Smooth muscle cell of the brain vasculature (primary cell): ENCODE results near the gene ZNF814.
"Not testable (repeated sequence)": the region's sequence is repeated elsewhere in the genome, so short reads cannot be mapped to it uniquely, and the experiment has no call there.

Source experiments
- DNase-seq: peaks from one replicate; pipeline ENCODE4 v3.0.0-alpha.2; 2012; ENCODE audit warnings: low read depth, low spot score

ZNF814 gene

GRCh38 chr19:57862351-57862750, 26.5 kb downstream of the ZNF814 start:
- not testable (repeated sequence) for DNase-seq

- DNase-seq = not testable (repeated sequence)
Observed at GRCh38 chr19:57854117-57854516, 34.7 kb downstream of the ZNF814 start.

GRCh38 chr19:57851812-57852603, 36.8 kb downstream of the ZNF814 start:
- DNase-seq = not testable (repeated sequence)

- DNase-seq = no peak
Observed at GRCh38 chr19:57850553-57851017, 38.3 kb downstream of the ZNF814 start.

DNA sequence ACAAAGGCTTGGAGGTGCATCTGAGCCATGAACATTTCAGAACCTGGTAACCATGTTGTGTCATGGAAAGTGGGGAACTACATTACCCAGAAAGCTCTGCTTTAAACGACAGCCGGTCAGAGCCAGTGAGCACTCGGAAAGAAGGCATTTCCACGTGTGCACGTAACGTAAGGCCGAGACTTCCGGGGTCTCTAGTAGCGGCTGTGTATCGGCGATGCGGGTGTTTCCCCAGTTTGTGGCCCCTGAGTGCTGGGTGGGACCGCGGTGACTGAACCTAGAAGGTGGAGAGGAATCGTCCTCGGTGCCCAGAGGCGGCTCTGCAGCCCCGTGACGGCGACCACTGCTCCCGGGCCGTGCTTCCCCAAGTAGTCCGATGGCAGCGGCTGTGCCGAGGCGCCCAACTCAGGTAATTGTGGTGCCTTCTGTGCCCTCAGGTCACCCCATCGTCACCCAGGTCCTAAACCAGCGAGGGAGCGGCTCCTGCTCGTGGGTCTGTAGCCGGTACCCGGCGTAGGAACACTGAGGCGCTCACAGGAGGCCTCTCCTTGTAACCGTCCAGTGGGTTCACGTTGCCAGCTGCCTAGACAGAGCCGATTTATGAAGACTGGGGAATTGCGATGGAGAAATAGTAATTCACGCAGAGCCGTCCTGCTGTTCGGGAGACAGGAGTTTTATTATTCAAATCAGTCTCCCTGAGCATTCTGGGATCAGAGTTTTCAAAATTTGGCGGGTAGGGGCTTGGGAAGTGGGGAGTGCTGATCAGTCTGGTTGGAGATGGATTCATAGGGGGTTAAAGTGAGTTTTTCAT, 39.0 kb downstream of the ZNF814 start, which contains the start of gene ZNF587:
Gene ZNF587, plus strand, starts transcription at position 194 of the 808 bp plus-strand sequence. Its CDS starts 180 bp downstream, at position 374.
- peak; percentile 37 for DNase-seq

GRCh38 chr19:57849162-57849665, 39.6 kb downstream of the ZNF814 start:
- not testable (repeated sequence) for DNase-seq

DNA sequence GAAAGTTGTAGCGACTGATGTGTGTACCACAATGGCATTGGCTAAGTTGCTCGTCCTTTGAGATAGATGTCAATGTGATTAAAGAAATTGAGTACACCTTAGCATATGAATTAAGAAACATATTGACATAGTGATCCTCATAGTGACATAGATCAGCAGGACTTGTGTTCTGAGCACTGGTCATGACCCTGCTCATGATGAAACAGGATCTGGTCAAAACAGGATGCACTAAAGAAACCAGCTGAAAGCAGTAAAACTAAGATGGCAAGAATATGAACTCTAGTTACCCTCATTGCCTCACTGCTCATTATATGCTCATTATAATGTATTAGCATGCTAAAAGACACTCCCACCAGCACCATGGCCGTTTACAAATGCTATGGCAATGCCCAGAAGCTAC, 41.7 kb downstream of the ZNF814 start:
- DNase-seq = not testable (repeated sequence)

DNA sequence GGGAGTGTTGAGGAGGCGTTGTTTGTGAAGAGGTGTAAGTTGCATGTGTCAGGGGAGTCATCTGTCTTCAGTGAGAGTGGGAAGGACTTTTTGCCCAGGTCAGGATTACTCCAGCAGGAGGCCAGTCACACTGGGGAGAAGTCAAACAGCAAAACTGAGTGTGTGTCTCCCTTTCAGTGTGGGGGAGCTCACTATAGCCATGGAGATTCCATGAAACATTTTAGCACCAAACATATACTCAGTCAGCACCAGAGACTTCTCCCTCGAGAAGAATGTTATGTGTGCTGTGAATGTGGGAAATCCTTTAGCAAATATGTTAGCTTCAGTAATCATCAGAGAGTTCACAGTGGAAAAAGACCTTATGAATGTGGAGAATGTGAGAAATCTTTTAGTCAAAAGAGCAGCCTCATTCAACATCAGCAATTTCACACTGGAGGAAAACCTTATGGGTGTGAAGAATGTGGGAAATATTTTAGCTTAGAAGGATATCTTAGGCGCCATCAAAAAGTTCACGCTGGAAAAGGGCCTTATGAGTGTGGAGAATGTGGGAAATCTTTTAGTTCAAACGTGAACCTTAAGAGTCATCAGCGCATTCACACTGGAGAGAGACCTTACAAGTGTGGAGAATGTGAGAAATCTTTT, 47.6 kb downstream of the ZNF814 start:
- DNase-seq = no peak

- not testable (repeated sequence) for DNase-seq
Observed at GRCh38 chr19:57838622-57839191, 50.1 kb downstream of the ZNF814 start.

DNA sequence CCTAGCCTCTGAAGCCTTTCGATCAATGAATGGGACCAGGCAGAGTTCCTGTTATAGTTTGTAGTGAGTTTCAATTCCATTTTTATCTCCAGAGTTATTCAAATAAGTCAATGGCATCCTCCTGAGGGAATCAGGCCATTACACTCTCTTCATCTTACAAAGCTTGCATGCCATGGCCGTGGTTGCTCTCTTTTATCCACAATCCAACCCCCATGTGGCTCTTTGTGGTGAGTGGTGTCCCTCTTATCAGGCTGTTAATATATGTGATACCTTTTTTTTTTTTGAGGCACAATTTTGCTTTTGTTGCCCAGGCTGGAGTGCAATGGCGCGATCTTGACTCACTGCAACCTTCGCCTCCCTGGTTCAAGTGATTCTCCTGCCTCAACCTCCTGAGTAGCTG, 51.8 kb downstream of the ZNF814 start:
- not testable (repeated sequence) for DNase-seq

DNA sequence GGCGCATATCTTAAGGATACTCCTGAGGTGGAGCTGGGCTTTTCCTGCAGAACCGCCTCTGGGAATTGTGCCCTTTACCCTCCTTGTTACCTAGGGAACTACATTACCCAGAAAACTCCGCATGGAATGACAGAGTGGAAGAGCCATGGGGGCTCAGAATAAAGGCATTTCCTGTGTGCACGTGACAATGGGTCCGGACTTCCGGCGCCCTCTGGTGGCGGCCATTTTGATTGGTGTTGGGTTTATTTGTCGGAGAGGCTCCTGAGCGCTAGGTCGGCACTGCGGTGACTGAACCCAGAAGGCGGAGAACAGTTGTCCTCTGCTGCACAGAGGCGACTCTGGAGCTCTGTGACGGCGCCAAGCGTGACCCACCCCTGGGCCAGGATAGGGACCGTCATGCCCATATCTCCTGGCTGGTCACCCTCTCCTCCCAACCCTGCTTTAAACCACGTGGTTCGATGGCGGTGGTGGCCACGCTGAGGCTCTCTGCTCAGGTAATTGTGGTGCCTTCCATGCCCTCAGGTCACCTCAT, 58.7 kb downstream of the ZNF814 start, which contains the start of gene ZNF587B:
Gene ZNF587B, plus strand, starts transcription at position 229 of the 532 bp plus-strand sequence. Its CDS starts 230 bp downstream, at position 459.
- DNase-seq = peak; percentile 45

- DNase-seq = no peak
Observed at GRCh38 chr19:57829316-57829715, 59.5 kb downstream of the ZNF814 start.

GRCh38 chr19:57825511-57825910, 63.3 kb downstream of the ZNF814 start:
- no peak for DNase-seq

DNA sequence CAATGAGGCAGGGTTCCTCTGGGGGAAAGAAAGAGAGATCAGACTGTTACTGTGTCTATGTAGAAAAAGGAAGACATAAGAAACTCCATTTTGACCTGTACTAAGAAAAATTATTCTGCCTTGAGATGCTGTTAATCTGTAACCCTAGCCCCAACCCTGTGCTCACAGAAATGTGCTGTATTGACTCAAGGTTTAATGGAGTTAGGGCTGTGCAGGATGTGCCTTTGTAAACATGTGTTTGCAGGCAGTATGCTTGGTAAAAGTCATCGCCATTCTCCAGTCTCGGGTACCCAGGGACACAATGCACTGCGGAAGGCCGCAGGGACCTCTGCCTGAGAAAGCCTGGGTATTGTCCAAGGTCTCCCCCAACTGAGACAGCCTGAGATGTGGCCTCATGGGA, 65.2 kb downstream of the ZNF814 start:
- DNase-seq = not testable (repeated sequence)

DNA sequence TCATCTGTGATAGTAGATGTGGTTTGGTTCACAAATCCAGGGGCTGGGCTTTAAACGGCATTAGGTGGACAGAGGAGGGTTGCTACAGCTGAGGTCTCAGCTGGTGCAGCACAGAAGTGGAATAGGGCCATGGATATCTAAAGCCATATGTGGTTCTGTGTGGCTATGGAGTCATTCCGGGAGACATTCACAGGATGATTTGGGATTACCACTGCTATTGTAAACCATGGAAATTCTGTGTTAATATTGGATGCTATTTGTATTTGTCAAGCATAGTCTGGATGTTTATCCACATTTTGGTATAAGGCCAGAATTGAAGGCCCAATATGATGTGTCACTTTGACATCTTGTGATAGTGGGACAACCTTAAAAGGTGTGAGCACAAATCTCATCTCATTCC, 65.7 kb downstream of the ZNF814 start:
- DNase-seq = not testable (repeated sequence)

- DNase-seq = not testable (repeated sequence)
Observed at GRCh38 chr19:57821501-57821900, 67.3 kb downstream of the ZNF814 start.

DNA sequence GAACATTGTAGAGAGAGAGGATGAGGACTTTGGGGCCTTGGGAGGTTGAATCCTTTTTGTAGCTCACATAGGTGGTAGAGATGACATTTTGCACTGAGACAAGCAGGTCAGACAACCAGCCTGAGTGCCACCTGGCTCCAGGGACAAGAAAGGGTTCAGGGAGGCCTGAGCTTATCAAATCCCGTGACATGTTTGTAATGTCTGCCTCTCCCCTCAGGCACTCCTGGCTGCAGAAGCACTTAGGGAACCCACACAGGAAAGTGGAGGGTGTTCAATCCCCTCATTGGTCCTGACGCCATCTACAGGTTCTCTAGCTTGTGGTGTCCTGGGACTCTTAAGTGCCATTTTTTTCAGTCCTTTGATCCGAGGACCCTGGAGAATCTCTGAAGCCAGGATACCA, 67.7 kb downstream of the ZNF814 start:
- not testable (repeated sequence) for DNase-seq

DNA sequence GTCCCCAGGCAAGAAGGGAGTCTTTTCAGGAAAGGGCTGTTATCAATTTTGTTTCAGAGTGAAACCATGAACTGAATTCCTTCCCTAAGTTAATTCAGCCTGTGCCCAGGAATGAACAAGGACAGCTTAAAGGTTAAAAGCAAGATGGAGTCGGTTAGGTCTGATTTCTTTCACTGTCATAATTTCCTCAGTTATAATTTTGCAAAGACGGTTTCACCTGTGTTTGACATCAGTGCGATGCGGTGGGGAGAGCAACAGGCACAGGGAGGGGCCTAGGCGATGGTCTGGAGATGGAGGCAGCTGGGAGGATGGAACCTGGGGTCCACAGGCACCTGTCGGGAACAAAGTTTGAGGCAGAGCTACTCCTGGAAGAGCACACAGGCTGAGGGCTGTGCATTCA, 68.2 kb downstream of the ZNF814 start:
- no peak for DNase-seq

- DNase-seq = peak; percentile 77
Observed at GRCh38 chr19:57819475-57820148, 69.2 kb downstream of the ZNF814 start.

GRCh38 chr19:57818378-57818777, 70.5 kb downstream of the ZNF814 start:
- DNase-seq = no peak
